Right ventricle myocardium inferior (tissue), 1 donor: ENCODE measurements around the gene GTF2F1. TPM values are rescaled to one million over a fixed set of nuclear protein-coding genes. Genes with fewer than 3 reads are reported as not detected.
"Not testable (repeated sequence)": the region's sequence is repeated elsewhere in the genome, so short reads cannot be mapped to it uniquely, and the experiment has no call there.

Experiments
- ATAC-seq: fragments of 200-7000 bp; cut with Tn5 transposase; one replicate; pipeline ENCODE4 v1.9.1; 2020; ENCODE audit warnings: mild to moderate bottlenecking, moderate library complexity
- DNase-seq: peaks from one replicate; pipeline ENCODE4 v3.0.0; 2021; ENCODE audit errors: missing footprints
- intact Hi-C: fragments of 100-400 bp; cut with DNase I; formaldehyde crosslinking; loops from one replicate; pipeline ENCODE4 v1.11.0; 2022
- long read RNA-seq: library from polyadenylated mRNA; unstranded; transcript quantifications from one replicate; pipeline ENCODE4 v2.0.0, GENCODE V29; 2021
- total RNA-seq: library from RNA; stranded (reverse); fragmentation: NEBNext Ultra II Directional; extraction: Animal tissue kit (Norgen Biotek cat#: 25700); gene quantifications from one replicate; pipeline ENCODE4 v1.2.1, GENCODE V29; 2021
- donor health status: DM: no; HTN: yes; CAD: no; lungs with severe emphysema.

Gene GTF2F1, protein sequence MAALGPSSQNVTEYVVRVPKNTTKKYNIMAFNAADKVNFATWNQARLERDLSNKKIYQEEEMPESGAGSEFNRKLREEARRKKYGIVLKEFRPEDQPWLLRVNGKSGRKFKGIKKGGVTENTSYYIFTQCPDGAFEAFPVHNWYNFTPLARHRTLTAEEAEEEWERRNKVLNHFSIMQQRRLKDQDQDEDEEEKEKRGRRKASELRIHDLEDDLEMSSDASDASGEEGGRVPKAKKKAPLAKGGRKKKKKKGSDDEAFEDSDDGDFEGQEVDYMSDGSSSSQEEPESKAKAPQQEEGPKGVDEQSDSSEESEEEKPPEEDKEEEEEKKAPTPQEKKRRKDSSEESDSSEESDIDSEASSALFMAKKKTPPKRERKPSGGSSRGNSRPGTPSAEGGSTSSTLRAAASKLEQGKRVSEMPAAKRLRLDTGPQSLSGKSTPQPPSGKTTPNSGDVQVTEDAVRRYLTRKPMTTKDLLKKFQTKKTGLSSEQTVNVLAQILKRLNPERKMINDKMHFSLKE
- total RNA-seq: 29.6 TPM
- long read RNA-seq, transcript GTF2F1-201 (13 exons, 2,731 nt): major isoform, 28 of 39 reads
- long read RNA-seq, partial matches to known transcripts: 8 of 39 reads
- long read RNA-seq, other reads (novel, unspliced or antisense): 3 of 39 reads

DNA sequence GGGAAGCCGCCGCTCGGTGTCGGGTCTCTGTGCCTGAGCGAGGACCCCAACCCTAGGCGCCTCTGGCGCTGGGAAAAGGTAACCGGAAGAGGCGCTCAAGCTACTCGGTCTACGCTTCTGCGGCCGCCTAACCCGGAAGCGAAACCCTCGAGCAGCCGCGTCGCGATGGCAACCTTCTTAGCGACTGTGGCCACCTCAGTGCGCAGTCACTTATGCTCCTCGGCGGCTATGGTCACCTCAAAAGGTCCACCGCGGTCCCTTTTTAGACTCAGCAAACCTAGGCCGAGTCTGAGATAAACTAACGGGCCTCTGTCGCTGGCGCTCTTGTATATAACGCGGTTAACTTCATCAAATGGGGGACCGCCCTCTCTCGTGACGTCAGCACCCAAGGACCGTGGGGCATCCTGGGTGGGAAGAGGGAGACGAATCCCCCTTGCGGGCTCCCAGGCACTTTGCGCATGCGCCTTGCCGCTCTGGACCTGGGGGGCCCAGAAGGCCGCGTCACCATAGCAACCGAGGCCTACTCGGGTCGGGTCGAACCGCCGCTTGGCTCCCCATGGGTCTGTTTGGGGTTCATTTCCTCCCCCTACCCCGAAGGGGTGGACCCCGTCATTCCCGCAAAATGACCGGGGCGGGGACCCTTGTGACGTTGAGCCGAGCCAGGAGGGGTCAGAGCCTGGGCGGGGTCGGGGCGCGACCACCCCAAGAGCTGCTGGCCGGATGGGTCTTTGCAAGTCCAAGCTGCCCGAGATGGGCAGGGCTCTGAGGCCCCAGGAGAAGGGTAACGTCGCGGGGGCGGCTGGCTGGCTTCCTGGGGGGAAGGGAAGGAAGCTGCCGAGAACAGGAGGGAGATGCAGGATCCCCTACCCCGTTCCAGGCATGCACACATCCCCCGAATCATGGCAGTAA is at the start of gene GTF2F1:
Gene GTF2F1, minus strand, starts transcription at position 91 of the 909 bp plus-strand sequence. CDS start 169 bp downstream, outside the sequence.
- intact Hi-C loops: loop anchor here (1.0 to 2.0 kb wide), 2 partner anchors 21 to 32 kb away; partner anchors contain the start of genes ALKBH7 and CLPP
- ATAC-seq: peak; percentile 95
- DNase-seq: peak; percentile 97

DNA sequence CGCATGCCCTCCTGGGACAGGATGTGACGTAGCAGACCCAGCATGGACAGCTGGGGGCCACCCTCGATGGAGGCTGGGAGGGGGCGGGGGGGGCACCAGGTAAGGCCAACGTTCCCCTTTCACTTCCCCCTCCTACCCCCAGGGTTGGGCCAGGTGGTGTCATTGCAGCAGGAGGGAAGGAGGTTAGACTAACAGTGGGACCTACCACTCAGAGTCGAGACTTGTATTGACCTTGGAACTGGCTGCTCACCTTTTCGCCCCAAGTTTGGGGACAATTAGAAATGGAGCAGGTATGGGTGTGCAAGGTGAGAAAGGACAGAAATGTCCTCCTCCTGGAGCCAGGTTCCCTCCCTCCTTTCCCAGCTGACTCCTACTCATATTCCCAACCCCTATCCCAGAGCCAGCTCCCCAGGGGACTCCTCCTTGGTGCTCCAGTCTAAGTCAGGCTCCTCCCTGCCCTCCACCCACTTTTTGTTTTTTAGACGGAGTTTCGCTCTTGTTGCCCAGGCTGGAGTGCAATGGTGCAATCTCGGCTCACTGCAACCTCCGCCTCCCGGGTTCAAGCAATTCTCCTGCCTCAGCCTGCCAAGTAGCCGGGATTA is 49.2 kb upstream of the GTF2F1 start:
- DNase-seq: no peak
- ATAC-seq: no peak
- intact Hi-C loops: no loop called here

DNA sequence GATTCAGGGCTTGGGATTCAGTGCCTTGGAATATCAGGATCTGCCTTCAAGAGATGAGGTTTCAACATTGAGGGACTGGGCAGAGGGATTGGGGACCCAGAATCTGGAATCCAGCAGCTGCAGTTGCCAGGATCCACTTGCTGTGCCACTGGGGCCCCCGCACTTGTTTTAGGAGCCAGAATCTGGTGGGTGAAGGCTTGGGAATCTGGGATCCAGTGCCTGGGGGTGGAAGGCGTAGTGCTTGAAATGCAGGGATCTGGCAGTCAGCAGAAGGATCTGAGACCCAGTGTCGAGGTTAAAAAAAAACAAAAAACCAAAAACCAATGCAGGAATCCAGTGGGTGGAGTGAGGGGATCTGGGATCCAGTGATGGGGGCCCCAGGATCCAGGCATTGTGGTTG is 47.9 kb upstream of the GTF2F1 start:
- intact Hi-C loops: no loop called here
- DNase-seq (no peak), ATAC-seq (no peak)

DNA sequence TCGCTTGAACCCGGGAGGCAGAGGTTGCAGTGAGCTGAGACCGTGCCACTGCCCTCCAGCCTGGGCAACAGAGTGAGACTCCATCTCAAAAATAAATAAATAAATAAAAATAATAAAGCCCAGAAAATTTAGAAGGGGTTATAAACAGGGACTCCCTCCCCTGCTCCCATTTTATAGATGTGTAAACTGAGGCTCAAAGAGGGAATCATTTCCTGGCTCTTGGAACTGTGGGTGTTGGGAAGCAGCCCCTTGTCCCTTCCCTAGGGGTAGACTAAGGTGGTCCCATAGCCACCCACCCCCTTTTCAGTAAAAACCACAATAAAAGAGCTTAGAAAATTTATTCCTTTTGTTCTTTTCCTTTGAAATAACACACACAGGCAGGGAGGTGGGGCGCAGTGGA is 46.8 kb upstream of the GTF2F1 start:
- ATAC-seq (no peak), DNase-seq (no peak)
- intact Hi-C loops: no loop called here

DNA sequence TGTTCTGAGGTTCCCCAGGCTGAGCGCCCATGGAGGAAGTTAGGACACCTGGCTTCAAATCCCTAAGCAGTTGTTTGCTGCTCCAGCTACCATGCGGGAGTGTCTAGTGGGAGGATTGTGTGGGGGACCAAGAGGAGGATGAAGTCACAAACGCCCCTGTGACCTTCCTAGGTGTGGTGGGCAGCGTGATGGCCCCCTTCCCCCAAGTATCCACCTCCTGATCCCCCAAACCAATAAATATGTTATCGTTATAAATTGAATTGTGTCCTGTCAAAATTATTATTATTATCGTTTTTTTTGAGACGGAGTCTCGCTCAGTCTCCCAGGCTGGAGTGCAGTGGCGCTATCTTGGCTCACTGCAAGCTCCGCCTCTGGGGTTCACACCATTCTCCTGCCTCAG is 40.7 kb upstream of the GTF2F1 start, which contains the start of gene SLC25A41:
Gene SLC25A41, minus strand, starts transcription at position 101 of the 400 bp plus-strand sequence. Its CDS starts 70 bp downstream, at position 31.
- no peak for ATAC-seq
- no peak for DNase-seq
- intact Hi-C loops: no loop called here

DNA sequence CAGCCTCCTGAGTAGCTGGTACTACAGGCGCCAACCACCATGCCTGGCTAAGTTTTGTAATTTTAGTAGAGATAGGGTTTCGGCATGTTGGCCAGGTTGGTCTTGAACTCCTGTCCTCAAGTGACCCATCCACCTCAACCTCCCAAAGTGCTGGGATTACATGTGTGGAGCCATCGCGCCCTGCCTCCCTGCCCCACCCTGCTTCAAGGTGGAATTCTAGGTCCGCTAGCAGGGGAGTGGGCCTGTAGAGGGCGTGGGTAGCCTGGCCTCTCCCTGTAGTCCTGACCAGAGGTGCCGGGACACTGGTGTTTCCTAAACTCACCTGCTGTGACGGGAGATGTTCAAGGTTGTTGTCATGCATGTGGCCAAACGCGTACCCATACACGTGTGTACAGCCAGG is 40.2 kb upstream of the GTF2F1 start:
- intact Hi-C loops: no loop called here
- DNase-seq: no peak
- ATAC-seq: no peak

DNA sequence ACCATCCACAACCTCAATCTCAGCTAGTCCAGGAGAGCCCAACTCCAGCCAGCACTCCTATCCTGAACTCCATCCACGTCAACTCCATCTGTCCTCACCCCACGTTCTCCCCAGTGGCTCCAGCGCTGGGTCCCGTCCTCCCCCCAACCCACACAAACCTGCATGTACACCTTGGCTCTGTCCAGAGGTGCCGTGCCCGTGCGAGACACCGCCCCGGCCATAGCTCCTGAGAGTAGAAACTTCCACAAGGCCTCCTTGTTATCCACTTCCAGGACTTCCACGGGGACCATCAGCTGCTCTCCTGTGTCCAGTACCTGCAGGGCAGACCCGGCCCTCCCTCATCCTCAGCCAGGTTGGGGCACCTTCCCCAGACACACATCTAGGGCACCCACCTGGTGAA is 38.9 kb upstream of the GTF2F1 start:
- DNase-seq (no peak), ATAC-seq (no peak)
- intact Hi-C loops: no loop called here

DNA sequence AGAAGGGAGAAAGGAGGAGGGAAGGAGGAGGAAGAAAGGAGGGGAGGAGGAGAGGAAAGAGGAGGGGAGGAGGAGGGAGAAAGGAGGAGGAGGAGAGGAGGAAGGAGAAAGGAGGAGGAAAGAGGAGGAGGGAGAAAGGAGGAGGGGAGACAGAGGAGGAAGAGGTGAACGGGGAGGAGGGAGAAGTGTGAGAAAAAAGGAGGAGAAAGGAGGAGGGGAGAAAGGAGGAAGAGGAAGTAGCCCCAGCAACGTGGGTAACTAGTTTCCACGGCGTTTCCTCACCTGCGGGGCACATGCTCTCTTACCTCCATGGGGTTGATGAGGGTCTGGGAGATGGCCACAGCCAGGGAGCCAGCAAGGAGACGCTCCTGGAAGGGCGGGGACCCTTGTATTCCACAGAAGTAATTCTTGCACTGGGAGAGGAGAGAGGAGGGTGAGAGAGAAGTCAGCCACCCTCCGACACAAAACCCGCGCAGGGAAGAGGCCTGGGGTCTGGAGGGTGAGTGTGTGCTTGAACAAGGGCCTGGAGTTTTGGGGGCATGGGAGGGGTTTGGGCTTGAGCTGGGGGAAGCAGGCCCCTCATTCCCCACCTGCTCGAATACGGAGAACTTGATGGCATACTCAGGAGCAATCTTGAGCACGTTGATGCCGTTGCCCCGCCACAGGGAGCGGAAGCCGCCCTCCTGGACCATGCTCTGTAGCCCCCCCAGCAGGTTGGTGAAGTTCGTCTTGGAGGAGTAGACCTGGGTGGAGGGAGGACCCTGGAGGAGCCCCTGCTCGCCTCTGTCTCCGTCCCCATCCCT is 36.7 kb upstream of the GTF2F1 start:
- no peak for DNase-seq
- ATAC-seq: no peak
- intact Hi-C loops: no loop called here

DNA sequence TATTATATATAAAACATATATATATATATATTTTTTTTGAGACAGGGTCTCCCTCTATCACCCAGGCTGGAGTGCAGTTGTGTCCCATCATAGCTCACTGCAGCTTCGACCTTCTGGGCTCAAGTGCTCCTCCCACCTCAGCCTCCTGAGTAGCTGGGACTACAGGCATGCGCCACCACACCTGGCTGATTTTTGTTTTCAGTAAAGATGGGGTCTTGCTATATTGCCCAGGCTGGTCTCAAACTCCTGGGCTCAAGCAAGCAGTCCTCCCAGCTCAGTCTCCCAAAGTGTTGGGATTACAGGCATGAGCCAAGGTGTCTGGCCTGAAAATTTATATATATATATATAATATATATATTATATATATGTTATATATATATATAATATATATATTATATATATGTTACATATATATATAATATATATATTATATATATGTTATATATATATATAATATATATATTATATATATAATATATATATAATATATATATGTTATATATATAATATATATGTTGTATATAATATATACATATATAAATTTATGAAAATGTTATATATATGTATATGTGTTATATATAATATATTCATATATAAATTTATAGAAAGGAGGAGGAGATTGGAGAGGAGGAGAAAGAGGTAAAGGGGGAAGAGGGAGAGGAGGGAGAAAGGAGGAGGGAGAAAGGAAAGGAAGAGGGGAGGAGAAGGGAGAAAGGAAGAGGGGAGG is 35.9 kb upstream of the GTF2F1 start:
- ATAC-seq, intact Hi-C loops, DNase-seq: not testable (repeated sequence)

DNA sequence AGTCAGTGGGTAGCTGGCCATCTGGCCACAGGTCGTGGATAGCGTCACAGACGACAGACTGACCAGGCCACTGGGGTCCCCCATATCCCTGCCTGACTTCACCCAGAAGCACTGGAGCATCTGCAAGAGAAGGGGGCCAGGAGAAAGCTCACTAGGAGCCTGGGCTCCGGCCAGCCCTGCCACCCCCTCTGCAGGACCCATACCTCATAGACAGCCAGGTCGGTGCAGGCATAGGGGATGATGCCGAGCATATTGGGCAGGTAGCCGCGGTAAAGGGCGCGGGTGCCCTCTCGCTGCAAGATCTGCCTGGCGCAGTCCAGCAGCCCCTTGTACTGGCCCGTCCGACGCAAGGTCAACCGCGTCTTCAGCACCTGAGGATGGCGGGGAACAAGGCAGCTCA is 34.2 kb upstream of the GTF2F1 start:
- DNase-seq (peak; percentile 30), ATAC-seq (no peak)
- intact Hi-C loops: no loop called here

DNA sequence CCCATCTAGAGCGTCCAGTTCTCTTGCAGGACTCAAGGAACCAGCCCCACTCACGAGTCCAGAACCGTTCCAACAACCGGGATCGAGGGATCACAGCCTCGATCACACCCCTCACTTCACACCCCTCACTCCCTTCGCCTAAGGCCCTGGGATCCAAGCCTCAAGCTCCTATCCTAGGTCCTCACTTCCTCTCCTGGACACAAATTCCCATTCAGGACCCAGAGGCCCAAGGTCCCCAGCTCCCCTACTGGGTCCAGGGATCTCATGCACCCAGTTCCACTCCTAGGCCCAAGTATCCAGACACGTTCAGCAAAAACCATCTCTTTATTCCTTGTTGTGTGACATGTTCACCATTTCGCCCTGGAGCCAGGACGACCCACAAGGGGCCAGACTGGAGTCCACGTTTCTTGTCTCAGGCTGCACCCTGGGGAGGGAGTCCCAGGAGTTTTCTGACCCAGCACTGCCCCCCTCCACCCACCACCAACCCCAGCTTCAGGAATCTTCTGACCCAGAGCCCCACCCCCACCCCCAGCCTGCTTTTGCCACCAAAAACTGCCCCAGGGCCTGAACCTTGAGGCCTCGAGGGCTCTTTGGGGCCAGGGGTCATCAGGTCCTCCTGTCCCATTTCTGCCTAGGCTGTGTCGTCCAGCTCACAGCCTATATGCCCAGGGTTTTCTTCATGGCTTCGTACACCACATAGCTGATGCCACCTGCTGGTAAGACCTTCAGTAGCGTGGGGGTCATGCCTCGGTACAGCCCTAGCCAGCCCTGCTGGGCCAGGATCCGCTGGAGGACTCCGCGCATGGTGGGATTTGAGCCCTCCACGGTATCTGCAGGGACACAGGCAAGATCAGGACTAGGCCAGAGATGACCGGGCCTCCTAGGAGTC is 33.0 kb upstream of the GTF2F1 start:
- DNase-seq (peak; percentile 60), ATAC-seq (no peak)
- intact Hi-C loops: loop anchor here (1.0 kb wide), 2 partner anchors 34 to 53 kb away; no protein-coding TSS in a partner anchor

DNA sequence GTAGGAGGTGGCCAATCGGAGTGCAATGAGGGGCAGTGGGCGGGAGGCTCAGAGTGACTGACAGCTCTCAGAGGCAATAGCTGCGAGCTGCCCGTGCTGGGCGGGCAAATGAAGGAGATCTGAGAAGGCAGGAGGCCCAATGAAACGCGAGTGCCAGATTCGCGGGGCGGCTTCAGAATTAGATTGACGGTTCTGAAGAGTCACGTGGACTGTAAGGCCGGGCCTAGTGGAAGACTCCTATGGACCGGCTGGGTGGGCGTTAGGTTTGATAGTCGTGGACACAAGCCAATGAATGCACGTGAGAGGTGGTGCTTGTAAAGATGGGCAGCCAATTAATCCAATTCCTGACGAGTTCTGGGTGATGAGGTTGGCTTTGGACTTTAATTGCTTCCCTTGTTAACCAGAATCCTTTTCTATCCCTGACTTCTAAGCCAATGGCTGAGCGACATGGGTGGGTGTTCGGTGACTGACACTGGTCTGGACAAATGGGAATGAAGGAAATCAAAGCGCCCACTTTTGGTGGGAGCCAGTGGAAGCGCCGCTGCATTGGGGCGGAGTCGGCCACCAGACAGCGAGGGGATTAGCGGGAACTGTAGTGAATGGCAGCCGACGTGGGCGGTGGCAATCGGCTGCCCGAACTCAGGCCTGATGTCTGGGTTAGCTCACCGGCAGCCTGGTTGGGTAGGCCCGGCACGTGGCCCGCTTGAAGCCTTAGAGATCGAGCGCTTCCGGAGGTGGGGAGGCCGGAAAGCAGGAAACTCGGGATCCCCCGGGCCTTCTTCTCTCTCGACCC is 32.2 kb upstream of the GTF2F1 start:
- ATAC-seq (peak; percentile 95), DNase-seq (peak; percentile 99)
- intact Hi-C loops: loop anchor here (1.0 kb wide), 2 partner anchors 35 to 52 kb away; no protein-coding TSS in a partner anchor

DNA sequence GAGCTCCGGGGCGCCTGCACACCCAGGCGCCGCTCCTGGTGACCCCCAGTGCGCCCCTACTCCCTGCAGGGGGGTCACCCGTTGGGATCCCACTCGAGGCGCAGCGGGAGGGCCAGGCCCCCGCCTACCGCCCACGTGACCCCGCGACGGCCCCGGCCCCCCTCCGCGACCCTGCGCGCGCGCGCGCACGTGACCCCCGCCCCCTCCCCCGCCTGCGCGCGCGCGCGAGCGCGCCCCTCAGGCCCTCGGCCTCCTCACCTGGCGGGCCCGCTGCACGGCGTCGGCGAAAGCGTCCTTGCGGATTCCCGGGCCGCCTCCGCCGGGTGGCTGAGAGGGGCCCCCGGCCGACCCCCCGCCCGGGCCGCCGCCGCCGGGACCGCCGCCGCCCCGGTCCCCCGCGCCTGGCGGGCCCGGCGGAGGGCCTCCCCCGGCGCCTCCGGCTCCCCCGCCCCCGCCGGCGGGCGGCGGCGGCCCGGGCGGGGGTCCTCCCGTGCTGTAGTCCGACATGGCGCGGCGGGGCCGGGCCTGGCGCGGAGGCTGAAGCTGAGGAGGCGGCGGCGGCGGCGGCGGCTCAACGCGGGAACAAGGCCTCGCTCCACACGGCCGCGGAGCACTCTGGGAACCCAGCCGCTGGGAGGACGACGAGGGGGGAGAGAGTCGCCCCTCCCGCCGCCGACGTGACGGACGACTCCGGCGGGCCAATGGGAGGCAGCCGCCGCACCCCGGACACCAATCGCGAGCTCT is 31.4 kb upstream of the GTF2F1 start, which contains the start of gene KHSRP:
Gene KHSRP, minus strand, starts transcription at position 617 of the 744 bp plus-strand sequence. Its CDS starts 110 bp downstream, at position 507.
- intact Hi-C loops: no loop called here
- no peak for DNase-seq
- ATAC-seq: no peak

DNA sequence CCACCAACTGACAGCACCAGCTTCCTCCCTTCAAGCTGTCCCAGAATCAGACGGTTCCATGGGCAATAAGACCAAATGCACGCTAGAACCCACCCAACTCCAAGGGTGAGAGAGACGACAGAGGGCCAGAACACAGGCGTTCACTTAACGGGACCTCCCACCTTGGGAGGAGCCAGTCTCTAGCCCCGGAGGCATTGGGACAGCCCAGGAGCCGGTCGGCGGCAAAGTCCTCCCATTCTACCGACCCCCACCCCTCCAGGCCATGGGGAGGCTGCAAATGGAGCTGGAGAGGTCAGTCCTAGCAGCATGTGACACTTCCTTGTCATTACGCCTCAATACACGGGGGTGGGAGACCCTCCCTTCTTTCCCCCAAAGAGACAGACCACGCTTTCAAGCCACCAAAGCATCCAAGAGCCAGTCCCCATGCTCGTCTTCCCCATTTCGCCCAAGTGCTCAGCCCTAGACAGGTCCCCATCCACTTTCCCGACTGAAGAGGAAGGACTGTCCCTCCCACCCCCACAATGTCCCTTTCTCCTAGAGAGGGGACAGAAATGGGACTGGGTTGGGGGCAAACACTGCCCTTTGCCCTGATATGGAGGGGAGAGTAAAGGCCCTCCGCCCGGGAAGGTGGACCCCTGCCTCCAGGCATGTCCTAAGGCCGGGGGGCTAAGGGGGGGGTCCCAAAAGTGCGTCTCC is 30.7 kb upstream of the GTF2F1 start:
- peak; percentile 60 for DNase-seq
- intact Hi-C loops: no loop called here
- no peak for ATAC-seq
